Measurements from ENCODE around the gene HECW1. TPM values are rescaled to one million over a fixed set of nuclear protein-coding genes. Genes with fewer than 3 reads are reported as not detected.

Gene HECW1
- polyA plus RNA-seq, 2 of the 4 experiments (the other 2 are of a cell fraction), result 11.3 TPM

GRCh38 chr7:43201912-43202311 is 89.5 kb downstream of the HECW1 start:
- Histone ChIP-seq H3K27ac (no peak overlapping the region), H3K4me2 (no peak overlapping the region), H3K9me3 (no peaks in the 10 kb centered on the region), H3K4me3 (no peak overlapping the region), H3K4me1 (peaks cover 20% of the 10 kb centered on the region)
- FAIRE-seq (no peak), ATAC-seq (no peak), DNase-seq (ENCODE audit: low read depth in 1 of 2, low spot score in 1 of 2) (no peak)
- TF ChIP-seq POLR2A (IDR thresholded peaks at IDR 0.05; ENCODE audit: low read length) (no peak), CTCF (IDR thresholded peaks at IDR 0.05) (no peak), HDAC2 (IDR thresholded peaks at IDR 0.05) (no peak), ZNF302 (CRISPR knock-in tag; IDR thresholded peaks at IDR 0.05) (no peak), SREBF2 (IDR thresholded peaks at IDR 0.05) (no peak), EHMT2 (IDR thresholded peaks at IDR 0.05; ENCODE audit: low read depth) (no peak), NPAS2 (CRISPR knock-in tag; IDR thresholded peaks at IDR 0.05; ENCODE audit: borderline replicate concordance) (no peak), GATA3 (IDR thresholded peaks at IDR 0.05; ENCODE audit: borderline replicate concordance) (no peak), KDM1A (IDR thresholded peaks at IDR 0.05; ENCODE audit: low read depth) (no peak), BHLHE40 (IDR thresholded peaks at IDR 0.05; ENCODE audit: low read depth, low read length) (no peak), NFE2L2 (conservative IDR thresholded peaks at IDR 0.05; ENCODE audit: low read length) (no peak), ESRRA (IDR thresholded peaks at IDR 0.05; ENCODE audit: borderline replicate concordance, low read length) (no peak), PHF8 (IDR thresholded peaks at IDR 0.05; ENCODE audit: borderline replicate concordance, low read depth) (no peak), NR3C1 (IDR thresholded peaks at IDR 0.05) (no peak), HOXA7 (CRISPR knock-in tag; IDR thresholded peaks at IDR 0.05) (no peak), RFX5 (IDR thresholded peaks at IDR 0.05) (no peak)
- TF ChIP-seq, protein P1, sequence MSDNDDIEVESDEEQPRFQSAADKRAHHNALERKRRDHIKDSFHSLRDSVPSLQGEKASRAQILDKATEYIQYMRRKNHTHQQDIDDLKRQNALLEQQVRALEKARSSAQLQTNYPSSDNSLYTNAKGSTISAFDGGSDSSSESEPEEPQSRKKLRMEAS (IDR thresholded peaks at IDR 0.05), result no peak
- TF ChIP-seq, protein P2, sequence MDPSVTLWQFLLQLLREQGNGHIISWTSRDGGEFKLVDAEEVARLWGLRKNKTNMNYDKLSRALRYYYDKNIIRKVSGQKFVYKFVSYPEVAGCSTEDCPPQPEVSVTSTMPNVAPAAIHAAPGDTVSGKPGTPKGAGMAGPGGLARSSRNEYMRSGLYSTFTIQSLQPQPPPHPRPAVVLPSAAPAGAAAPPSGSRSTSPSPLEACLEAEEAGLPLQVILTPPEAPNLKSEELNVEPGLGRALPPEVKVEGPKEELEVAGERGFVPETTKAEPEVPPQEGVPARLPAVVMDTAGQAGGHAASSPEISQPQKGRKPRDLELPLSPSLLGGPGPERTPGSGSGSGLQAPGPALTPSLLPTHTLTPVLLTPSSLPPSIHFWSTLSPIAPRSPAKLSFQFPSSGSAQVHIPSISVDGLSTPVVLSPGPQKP (IDR thresholded peaks at IDR 0.05; ENCODE audit: low read depth, low read length), result no peak
- ChIA-PET POLR2A (no interaction called here), CTCF (interaction anchor here (1.5 kb wide), 1 partner anchor 16 kb away, joined by 3 read pairs; no protein-coding TSS in a partner anchor)
- WGBS (ENCODE audit: missing lambda C conversion rate), result 71% methylated on average over 2 of the region's 2 CpGs

- POLR2A ChIA-PET, result no interaction called here
- Histone ChIP-seq H3K9me3 (no peaks in the 10 kb centered on the region), H3K4me2 (peak overlapping the region; percentile 26; the same call in 1 of the 3 replicates), H3K27ac (no peak overlapping the region), H3K4me1 (peaks cover 17% of the 10 kb centered on the region), H3K4me3 (no peak overlapping the region)
- ATAC-seq (no peak), DNase-seq (ENCODE audit: low read depth in 1 of 2, low spot score in 1 of 2) (peak in 1 of 2 experiments; percentile 13), FAIRE-seq (no peak)
- 5% methylated on average over 1 of the region's 1 CpG for WGBS (ENCODE audit: missing lambda C conversion rate)
- TF ChIP-seq EP300 (IDR thresholded peaks at IDR 0.05) (no peak), FOSL2 (IDR thresholded peaks at IDR 0.05) (no peak), FOSL2 (CRISPR knock-in tag; IDR thresholded peaks at IDR 0.05) (peak; percentile 53)
- CTCF ChIA-PET, result interaction anchor here (0.7 kb wide), 1 partner anchor 57 kb away, joined by 3 read pairs; no protein-coding TSS in a partner anchor
Observed at GRCh38 chr7:43204081-43204480, 91.6 kb downstream of the HECW1 start.

GRCh38 chr7:43205171-43205795 is 92.8 kb downstream of the HECW1 start:
- FAIRE-seq (no peak), DNase-seq (ENCODE audit: low read depth in 1 of 2, low spot score in 1 of 2) (no peak), ATAC-seq (no peak)
- Histone ChIP-seq H3K4me1 (peaks cover 8% of the 10 kb centered on the region; the same call in 1 of the 3 replicates), H3K4me3 (no peak overlapping the region), H3K4me2 (no peak overlapping the region), H3K27ac (no peak overlapping the region), H3K9me3 (no peaks in the 10 kb centered on the region)
- ChIA-PET POLR2A (no interaction called here), CTCF (interaction anchor here (0.6 kb wide), 1 partner anchor 1706 kb away, joined by 3 read pairs; no protein-coding TSS in a partner anchor)
- TF ChIP-seq RAD21 (conservative IDR thresholded peaks at IDR 0.05 in 1 of 2, IDR thresholded peaks at IDR 0.05 in 1 of 2), result no peak
- WGBS (ENCODE audit: missing lambda C conversion rate), result 96% methylated on average over 8 of the region's 8 CpGs
